Measurements from ENCODE around the gene PI4K2B. TPM values are rescaled to one million over a fixed set of nuclear protein-coding genes. Genes with fewer than 3 reads are reported as not detected.
"Not testable (repeated sequence)": the region's sequence is repeated elsewhere in the genome, so short reads cannot be mapped to it uniquely, and the experiment has no call there.

The PI4K2B gene
- total RNA-seq, 5 donors from 2014 or later (not counting 1 experiment from before 2014, with no cell fraction given) = 11.6 to 16.6 (median 14.6) TPM

GRCh38 chr4:25211721-25212120 is 22.1 kb upstream of the PI4K2B start:
- WGBS (ENCODE audit: insufficient coverage) = no CpG with 5 or more reads among the region's 3 CpGs
- ATAC-seq (replicated peaks in 1 of 4) = no peak
- peaks cover 2% of the 10 kb centered on the region for H3K9me3 ChIP-seq
- H3K4me3 ChIP-seq (ENCODE audit: control insufficient read depth in 1 of 2, extremely low read depth in 1 of 2, low read length in 1 of 2) = no peak overlapping the region
- H3K4me1 ChIP-seq (ENCODE audit: control insufficient read depth in 1 of 2, extremely low read depth in 1 of 2, insufficient read depth in 2 of 2, low read length in 2 of 2) = no peaks in the 10 kb centered on the region
- Mint-ChIP-seq H3K36me3 (peaks cover 8% of the 10 kb centered on the region), H3K4me3 (no peak overlapping the region), H3K27me3 (no peaks in the 10 kb centered on the region), H3K9me3 (peaks cover 7 to 39% (median 32%) of the 10 kb centered on the region in 3 donors), H3K27ac (no peak overlapping the region), H3K4me1 (no peaks in the 10 kb centered on the region)
- no peak for DNase-seq
- CTCF ChIA-PET = no interaction called here
- H3K27ac ChIP-seq (ENCODE audit: low read length) = no peak overlapping the region
- no peaks in the 10 kb centered on the region for H3K36me3 ChIP-seq (ENCODE audit: control insufficient read depth in 2 of 2, extremely low read depth in 1 of 2, insufficient read depth in 1 of 2, low read length in 1 of 2)
- peaks cover 0 to 4% of the 10 kb centered on the region in 2 experiments for H3K27me3 ChIP-seq (replicated peaks in 1 of 2; ENCODE audit: control insufficient read depth in 2 of 2, extremely low read depth in 1 of 2, insufficient read depth in 2 of 2, low read length in 1 of 2)
- POLR2A ChIA-PET = no interaction called here

- H3K4me3 ChIP-seq (ENCODE audit: control insufficient read depth in 1 of 2, extremely low read depth in 1 of 2, low read length in 1 of 2) = no peak overlapping the region
- Mint-ChIP-seq H3K27ac (no peak overlapping the region), H3K9me3 (peaks cover 7 to 39% (median 28%) of the 10 kb centered on the region in 3 donors), H3K36me3 (peaks cover 13% of the 10 kb centered on the region), H3K27me3 (no peaks in the 10 kb centered on the region), H3K4me3 (no peak overlapping the region), H3K4me1 (no peaks in the 10 kb centered on the region)
- no peaks in the 10 kb centered on the region for H3K36me3 ChIP-seq (ENCODE audit: control insufficient read depth in 2 of 2, extremely low read depth in 1 of 2, insufficient read depth in 1 of 2, low read length in 1 of 2)
- no peak overlapping the region for H3K27ac ChIP-seq (ENCODE audit: low read length)
- ATAC-seq (replicated peaks in 1 of 4) = no peak
- no peaks in the 10 kb centered on the region for H3K4me1 ChIP-seq (ENCODE audit: control insufficient read depth in 1 of 2, extremely low read depth in 1 of 2, insufficient read depth in 2 of 2, low read length in 2 of 2)
- no peak for DNase-seq
- H3K9me3 ChIP-seq = peaks cover 2% of the 10 kb centered on the region
- CTCF ChIA-PET = no interaction called here
- peaks cover 0 to 4% of the 10 kb centered on the region in 2 experiments for H3K27me3 ChIP-seq (replicated peaks in 1 of 2; ENCODE audit: control insufficient read depth in 2 of 2, extremely low read depth in 1 of 2, insufficient read depth in 2 of 2, low read length in 1 of 2)
- whole genome bisulfite sequencing (ENCODE audit: insufficient coverage) = 100% methylated on average over 1 of the region's 1 CpG
- POLR2A ChIA-PET = no interaction called here
Observed at GRCh38 chr4:25212822-25213221, 21.0 kb upstream of the PI4K2B start.

GRCh38 chr4:25213347-25213979 is 20.4 kb upstream of the PI4K2B start:
- no peak overlapping the region for H3K4me3 ChIP-seq (ENCODE audit: control insufficient read depth in 1 of 2, extremely low read depth in 1 of 2, low read length in 1 of 2)
- Mint-ChIP-seq H3K27ac (no peak overlapping the region), H3K4me1 (no peaks in the 10 kb centered on the region), H3K9me3 (peaks cover 8 to 41% (median 28%) of the 10 kb centered on the region in 3 donors), H3K36me3 (peaks cover 16% of the 10 kb centered on the region), H3K4me3 (no peak overlapping the region), H3K27me3 (no peaks in the 10 kb centered on the region)
- H3K27me3 ChIP-seq (replicated peaks in 1 of 2; ENCODE audit: control insufficient read depth in 2 of 2, extremely low read depth in 1 of 2, insufficient read depth in 2 of 2, low read length in 1 of 2) = peaks cover 0 to 4% of the 10 kb centered on the region in 2 experiments
- no peaks in the 10 kb centered on the region for H3K36me3 ChIP-seq (ENCODE audit: control insufficient read depth in 2 of 2, extremely low read depth in 1 of 2, insufficient read depth in 1 of 2, low read length in 1 of 2)
- no peak overlapping the region for H3K27ac ChIP-seq (ENCODE audit: low read length)
- H3K9me3 ChIP-seq = peaks cover 2% of the 10 kb centered on the region
- no peak for DNase-seq
- ATAC-seq (replicated peaks in 1 of 4) = no peak
- POLR2A ChIA-PET = no interaction called here
- CTCF ChIA-PET = no interaction called here
- H3K4me1 ChIP-seq (ENCODE audit: control insufficient read depth in 1 of 2, extremely low read depth in 1 of 2, insufficient read depth in 2 of 2, low read length in 2 of 2) = no peaks in the 10 kb centered on the region
- 75% methylated on average over 2 of the region's 3 CpGs for WGBS (ENCODE audit: insufficient coverage)

GRCh38 chr4:25214750-25215149 is 19.1 kb upstream of the PI4K2B start:
- H3K9me3 ChIP-seq; H3K4me1 ChIP-seq (ENCODE audit: control insufficient read depth in 1 of 2, extremely low read depth in 1 of 2, insufficient read depth in 2 of 2, low read length in 2 of 2); H3K4me3 ChIP-seq (ENCODE audit: control insufficient read depth in 1 of 2, extremely low read depth in 1 of 2, low read length in 1 of 2); H3K36me3 ChIP-seq (ENCODE audit: control insufficient read depth in 2 of 2, extremely low read depth in 1 of 2, insufficient read depth in 1 of 2, low read length in 1 of 2); ATAC-seq (replicated peaks in 1 of 4); CTCF ChIA-PET; H3K4me3 Mint-ChIP-seq; POLR2A ChIA-PET; H3K27ac Mint-ChIP-seq; H3K4me1 Mint-ChIP-seq; H3K27me3 Mint-ChIP-seq; H3K27me3 ChIP-seq (replicated peaks in 1 of 2; ENCODE audit: control insufficient read depth in 2 of 2, extremely low read depth in 1 of 2, insufficient read depth in 2 of 2, low read length in 1 of 2); H3K27ac ChIP-seq (ENCODE audit: low read length); DNase-seq: not testable (repeated sequence)
- 73% methylated on average over 1 of the region's 1 CpG for WGBS (ENCODE audit: insufficient coverage)
- Mint-ChIP-seq H3K9me3 (peaks cover 11 to 52% (median 26%) of the 10 kb centered on the region in 3 donors), H3K36me3 (peaks cover 27% of the 10 kb centered on the region)

GRCh38 chr4:25215511-25215910 is 18.3 kb upstream of the PI4K2B start:
- peaks cover 13 to 53% (median 21%) of the 10 kb centered on the region in 3 donors for H3K9me3 Mint-ChIP-seq
- ATAC-seq (replicated peaks in 1 of 4) (no peak), DNase-seq (no peak)
- Histone ChIP-seq H3K4me3 (ENCODE audit: control insufficient read depth in 1 of 2, extremely low read depth in 1 of 2, low read length in 1 of 2) (no peak overlapping the region), H3K9me3 (peaks cover 2% of the 10 kb centered on the region), H3K4me1 (ENCODE audit: control insufficient read depth in 1 of 2, extremely low read depth in 1 of 2, insufficient read depth in 2 of 2, low read length in 2 of 2) (no peaks in the 10 kb centered on the region), H3K27ac (ENCODE audit: low read length) (no peak overlapping the region), H3K27me3 (replicated peaks in 1 of 2; ENCODE audit: control insufficient read depth in 2 of 2, extremely low read depth in 1 of 2, insufficient read depth in 2 of 2, low read length in 1 of 2) (peaks cover 0 to 4% of the 10 kb centered on the region in 2 experiments), H3K36me3 (ENCODE audit: control insufficient read depth in 2 of 2, extremely low read depth in 1 of 2, insufficient read depth in 1 of 2, low read length in 1 of 2) (no peaks in the 10 kb centered on the region)
- peaks cover 35% of the 10 kb centered on the region for H3K36me3 Mint-ChIP-seq
- ChIA-PET CTCF (no interaction called here), POLR2A (no interaction called here)
- no peak overlapping the region for H3K27ac Mint-ChIP-seq
- H3K4me1 Mint-ChIP-seq = no peaks in the 10 kb centered on the region
- WGBS (ENCODE audit: insufficient coverage) = 100% methylated on average over 1 of the region's 1 CpG
- no peak overlapping the region for H3K4me3 Mint-ChIP-seq
- H3K27me3 Mint-ChIP-seq = no peaks in the 10 kb centered on the region

- Mint-ChIP-seq H3K27me3 (no peaks in the 10 kb centered on the region), H3K27ac (no peak overlapping the region), H3K36me3 (peaks cover 59% of the 10 kb centered on the region), H3K9me3 (peaks cover 10 to 56% (median 35%) of the 10 kb centered on the region in 3 donors), H3K4me1 (no peaks in the 10 kb centered on the region), H3K4me3 (no peak overlapping the region)
- no peak overlapping the region for H3K4me3 ChIP-seq (ENCODE audit: control insufficient read depth in 1 of 2, extremely low read depth in 1 of 2, low read length in 1 of 2)
- H3K27ac ChIP-seq (ENCODE audit: low read length) = no peak overlapping the region
- DNase-seq = no peak
- peaks cover 0 to 2% of the 10 kb centered on the region in 2 donors for H3K36me3 ChIP-seq (ENCODE audit: control insufficient read depth in 2 of 2, extremely low read depth in 1 of 2, insufficient read depth in 1 of 2, low read length in 1 of 2)
- ChIA-PET CTCF (no interaction called here), POLR2A (no interaction called here)
- no peaks in the 10 kb centered on the region for H3K9me3 ChIP-seq
- H3K27me3 ChIP-seq (replicated peaks in 1 of 2; ENCODE audit: control insufficient read depth in 2 of 2, extremely low read depth in 1 of 2, insufficient read depth in 2 of 2, low read length in 1 of 2) = no peaks in the 10 kb centered on the region
- ATAC-seq (replicated peaks in 1 of 4) = no peak
- WGBS (ENCODE audit: insufficient coverage) = no CpG with 5 or more reads among the region's 1 CpG
- no peaks in the 10 kb centered on the region for H3K4me1 ChIP-seq (ENCODE audit: control insufficient read depth in 1 of 2, extremely low read depth in 1 of 2, insufficient read depth in 2 of 2, low read length in 2 of 2)
Observed at GRCh38 chr4:25221377-25221776, 12.5 kb upstream of the PI4K2B start.
